Measurements from ENCODE around the gene CCDC92B. TPM values are rescaled to one million over a fixed set of nuclear protein-coding genes. Genes with fewer than 3 reads are reported as not detected.

Gene CCDC92B
- total and polyA plus RNA-seq, 2 of the 13 experiments (the other 11 are each of a cell fraction or from before 2014, with no cell fraction given) = not detected

GRCh38 chr17:2710071-2710802 is 39.2 kb downstream of the CCDC92B start (continued):
- no peak for TF ChIP-seq TERF1 (CRISPR knock-in tag; IDR thresholded peaks at IDR 0.05)
- no peak for TF ChIP-seq ZSCAN20 (CRISPR knock-in tag; IDR thresholded peaks at IDR 0.05; ENCODE audit: borderline replicate concordance)
- TF ChIP-seq SMAD1 (CRISPR knock-in tag; IDR thresholded peaks at IDR 0.05; ENCODE audit: borderline replicate concordance, low read depth) = peak; percentile 6; the same call in 1 of the 2 replicates
- no peak; the same call in 1 of the 2 replicates for TF ChIP-seq MEF2D (CRISPR knock-in tag; IDR thresholded peaks at IDR 0.05)
- TF ChIP-seq ZNF747 (CRISPR knock-in tag; IDR thresholded peaks at IDR 0.05; ENCODE audit: borderline replicate concordance) = no peak
- peak; percentile 2; the same call in 1 of the 2 replicates for TF ChIP-seq SNAPC4 (CRISPR knock-in tag; IDR thresholded peaks at IDR 0.05)
- TF ChIP-seq ZNF768 (CRISPR knock-in tag; IDR thresholded peaks at IDR 0.05) = peak; percentile 34
- TF ChIP-seq ZNF619 (CRISPR knock-in tag; IDR thresholded peaks at IDR 0.05) = no peak
- peak; percentile 44 for TF ChIP-seq SRSF1 (optimal IDR thresholded peaks at IDR 0.05; ENCODE audit: low read depth, low read length)
- no peak for TF ChIP-seq TBP (CRISPR knock-in tag; IDR thresholded peaks at IDR 0.05)
- 0 out of 2 replicates have a peak, but pooled peaks have one; percentile 64 for TF ChIP-seq ZBTB46 (CRISPR knock-in tag; IDR thresholded peaks at IDR 0.05; ENCODE audit: borderline replicate concordance)
- peak; percentile 25; the same call in 1 of the 2 replicates for TF ChIP-seq SAP130 (CRISPR knock-in tag; IDR thresholded peaks at IDR 0.05; ENCODE audit: low read depth)
- TF ChIP-seq SPEN (CRISPR knock-in tag; IDR thresholded peaks at IDR 0.05; ENCODE audit: low read depth) = no peak
- TF ChIP-seq SRF (IDR thresholded peaks at IDR 0.05; ENCODE audit: low read depth, low read length) = no peak
- TF ChIP-seq ZNF598 (CRISPR knock-in tag; IDR thresholded peaks at IDR 0.05; ENCODE audit: borderline replicate concordance) = 0 out of 2 replicates have a peak, but pooled peaks have one; percentile 24
- TF ChIP-seq HNF1B (CRISPR knock-in tag; IDR thresholded peaks at IDR 0.05) = no peak
- peak; percentile 8; the same call in 1 of the 2 replicates for TF ChIP-seq HOXD1 (CRISPR knock-in tag; IDR thresholded peaks at IDR 0.05)
- TF ChIP-seq TFDP2 (CRISPR knock-in tag; IDR thresholded peaks at IDR 0.05) = no peak
